ENCODE measurements around the gene NCOA7. TPM values are rescaled to one million over a fixed set of nuclear protein-coding genes. Genes with fewer than 3 reads are reported as not detected.
A peak's percentile ranks its signal among the peaks of the same experiment; 100 is the strongest.
"Not testable (repeated sequence)": the region's sequence is repeated elsewhere in the genome, so short reads cannot be mapped to it uniquely, and the experiment has no call there.

The NCOA7 gene
- total RNA-seq, 1 donor: 41.7 TPM

- no peak for DNase-seq (ENCODE audit: low read depth)
- no peak overlapping the region for H3K4me3 ChIP-seq (ENCODE audit: low read depth, low read length)
- TF ChIP-seq CTCF (IDR thresholded peaks at IDR 0.05; ENCODE audit: insufficient read depth, low read length): no peak
These were observed 172.2 kb downstream of the NCOA7 start for GRCh38 chr6:125962900-125963497.

- TF ChIP-seq CTCF (IDR thresholded peaks at IDR 0.05; ENCODE audit: insufficient read depth, low read length): no peak
- no peak overlapping the region for H3K4me3 ChIP-seq (ENCODE audit: low read depth, low read length)
- no peak for DNase-seq (ENCODE audit: low read depth)
These were observed 173.1 kb downstream of the NCOA7 start for GRCh38 chr6:125963817-125964216.

GRCh38 chr6:125966569-125966968, 175.8 kb downstream of the NCOA7 start:
- no peak overlapping the region for H3K4me3 ChIP-seq (ENCODE audit: low read depth, low read length)
- TF ChIP-seq CTCF (IDR thresholded peaks at IDR 0.05; ENCODE audit: insufficient read depth, low read length): no peak
- DNase-seq (ENCODE audit: low read depth): no peak

- no peak overlapping the region for H3K4me3 ChIP-seq (ENCODE audit: low read depth, low read length)
- no peak for TF ChIP-seq CTCF (IDR thresholded peaks at IDR 0.05; ENCODE audit: insufficient read depth, low read length)
- DNase-seq (ENCODE audit: low read depth): no peak
These were observed 177.7 kb downstream of the NCOA7 start for GRCh38 chr6:125968493-125968892.

- no peak for DNase-seq (ENCODE audit: low read depth)
- no peak for TF ChIP-seq CTCF (IDR thresholded peaks at IDR 0.05; ENCODE audit: insufficient read depth, low read length)
These were observed 180.0 kb downstream of the NCOA7 start for GRCh38 chr6:125970760-125971159.

GRCh38 chr6:125972478-125972877, 181.7 kb downstream of the NCOA7 start:
- H3K4me3 ChIP-seq (ENCODE audit: low read depth, low read length); DNase-seq (ENCODE audit: low read depth): not testable (repeated sequence)

More at GRCh38 chr6:125970760-125971159, 180.0 kb downstream of the NCOA7 start:
- H3K4me3 ChIP-seq (ENCODE audit: low read depth, low read length): no peak overlapping the region

GRCh38 chr6:125974214-125974866, 183.6 kb downstream of the NCOA7 start:
- peak; percentile 46 for TF ChIP-seq CTCF (IDR thresholded peaks at IDR 0.05; ENCODE audit: insufficient read depth, low read length)
- H3K4me3 ChIP-seq (ENCODE audit: low read depth, low read length): no peak overlapping the region
- DNase-seq (ENCODE audit: low read depth): peak; percentile 86

All from fibroblast of the aortic adventitia (primary cell).